GM12878 (cell line): ENCODE data around the gene AAMP. TPM values are rescaled to one million over a fixed set of nuclear protein-coding genes. Genes with fewer than 3 reads are reported as not detected.

ENCODE experiments used
- BRCA1 ChIP-seq: IDR thresholded peaks from 2 replicates; pipeline ENCODE4 v1.6.1; 2011; ENCODE audit warnings: low read depth, low read length, improper control_type of control experiment
- CHD4 ChIP-seq: fragments of 200-600 bp; sonication (generic); IDR thresholded peaks from 2 replicates; pipeline ENCODE4 v1.6.1; 2016; ENCODE audit warnings: mild to moderate bottlenecking
- CREB1 ChIP-seq: IDR thresholded peaks from 2 replicates; pipeline ENCODE4 v1.6.1; 2012; ENCODE audit warnings: low read depth, mild to moderate bottlenecking, inconsistent platforms
- FOS ChIP-seq: IDR thresholded peaks from 3 replicates; pipeline ENCODE4 v1.6.1; 2011; ENCODE audit warnings: borderline replicate concordance; ENCODE audit not compliant: insufficient read length; ENCODE audit errors: extremely low read depth
- HDAC6 ChIP-seq: fragments of 200-600 bp; sonication (generic); IDR thresholded peaks from one replicate; pipeline ENCODE4 v1.8.0; 2017; ENCODE audit warnings: antibody characterized with exemption; ENCODE audit not compliant: unreplicated experiment
- MEF2A ChIP-seq: IDR thresholded peaks from 2 replicates; pipeline ENCODE4 v1.6.1; 2011; ENCODE audit warnings: low read depth, mild to moderate bottlenecking, low read length, moderate library complexity; ENCODE audit not compliant: insufficient read depth
- MTA2 ChIP-seq: fragments of 450-650 bp; IDR thresholded peaks from 2 replicates; pipeline ENCODE4 v1.6.1; 2016; ENCODE audit warnings: low read depth, mild to moderate bottlenecking, moderate library complexity
- NR2C2 ChIP-seq: IDR thresholded peaks from 2 replicates; pipeline ENCODE4 v1.6.1; 2011; ENCODE audit warnings: borderline replicate concordance, low read depth; ENCODE audit not compliant: control insufficient read depth, insufficient read length
- PAX5 ChIP-seq: IDR thresholded peaks from 2 replicates; pipeline ENCODE4 v1.6.1; 2011; ENCODE audit warnings: low read depth, low read length, borderline replicate concordance
- PML ChIP-seq: IDR thresholded peaks from 2 replicates; pipeline ENCODE4 v1.6.1; 2012; ENCODE audit warnings: low read length, inconsistent platforms
- RB1 ChIP-seq: fragments of 450-650 bp; formaldehyde crosslinking; IDR thresholded peaks from 2 replicates; pipeline ENCODE4 v1.6.1; 2017; ENCODE audit warnings: mild to moderate bottlenecking, borderline replicate concordance
- RFX5 ChIP-seq: IDR thresholded peaks from 2 replicates; pipeline ENCODE4 v1.6.1; 2011; ENCODE audit warnings: low read depth, low read length, improper control_type of control experiment
- SIN3A ChIP-seq: IDR thresholded peaks from 2 replicates; pipeline ENCODE4 v1.6.1; 2012; ENCODE audit warnings: low read depth, low read length, improper control_type of control experiment
- STAT1 ChIP-seq: fragments of 450-650 bp; conservative IDR thresholded peaks from 2 replicates; pipeline ENCODE4 v1.6.1; 2014; ENCODE audit warnings: antibody characterized with exemption, mild to moderate bottlenecking
- ZNF207 ChIP-seq: fragments of 450-650 bp; IDR thresholded peaks from 2 replicates; pipeline ENCODE4 v1.6.1; 2014; ENCODE audit warnings: antibody characterized with exemption, mild to moderate bottlenecking, borderline replicate concordance
- polyA plus RNA-seq, 11 experiments: library from polyadenylated mRNA; depleted of rRNA in 4 of 11; unstranded in 6 of 11; stranded (reverse) in 5 of 11; fragments of >200 nt; fragmentation: Nextera tagmentation in 4 of 11; fragmentation: Illumina TruSeq in 1 of 11; extraction: Ambion mirVana in 4 of 11; extraction: Trizol in 1 of 11; gene quantifications; 1 replicate in 1 of 11; 2 replicates in 10 of 11; pipeline versions ENCODE4 v1.2.1 to v1.2.3, GENCODE V29; 2011 to 2016; ENCODE audit warnings: inconsistent platforms in 2 of 11, missing spikeins in 2 of 11, low read depth in 1 of 11
- total RNA-seq, 4 experiments: library from RNA; depleted of rRNA in 3 of 4; stranded (reverse); fragments of >200 nt in 3 of 4; fragmentation: Illumina TruSeq in 1 of 4; extraction: Trizol in 1 of 4; gene quantifications; 2 replicates each; pipeline versions ENCODE4 v1.2.1 to v1.2.3, GENCODE V29; 2013 to 2021
- TF ChIP-seq, protein P1 (sequence below): fragments of 150-350 bp; IDR thresholded peaks from 2 replicates; pipeline ENCODE4 v1.6.1; 2016; ENCODE audit warnings: low read depth, low read length
- TF ChIP-seq, protein P2 (sequence below): IDR thresholded peaks from 2 replicates; pipeline ENCODE4 v1.6.1; 2011; ENCODE audit warnings: borderline replicate concordance, low read depth, mild to moderate bottlenecking, moderate library complexity, mixed read lengths, low read length; ENCODE audit not compliant: insufficient read depth; ENCODE audit errors: extremely low read length
- TF ChIP-seq, protein P3 (sequence below), 3 experiments: IDR thresholded peaks in 2 of 3; conservative IDR thresholded peaks in 1 of 3; 2 replicates each; pipeline ENCODE4 v1.5.1; 2011; ENCODE audit warnings: low read depth in 3 of 3, low read length in 3 of 3, mild to moderate bottlenecking in 3 of 3, control low read depth in 2 of 3, moderate library complexity in 2 of 3, inconsistent platforms in 1 of 3, mixed read lengths in 1 of 3; ENCODE audit not compliant: control insufficient read depth in 2 of 3, insufficient read depth in 1 of 3; ENCODE audit errors: extremely low read depth in 1 of 3
- TF ChIP-seq, protein P4 (sequence below): IDR thresholded peaks from 2 replicates; pipeline ENCODE4 v1.6.1; 2012; ENCODE audit warnings: low read depth, low read length, improper control_type of control experiment
- TF ChIP-seq, protein P5 (sequence below): IDR thresholded peaks from 2 replicates; pipeline ENCODE4 v1.6.1; 2011; ENCODE audit warnings: low read depth, low read length, improper control_type of control experiment, borderline replicate concordance

Gene AAMP
- total and polyA plus RNA-seq, 10 of the 15 experiments (the other 5 are each of a cell fraction or from before 2014, with no cell fraction given), result 4.4 to 140 (median 81.9) TPM

DNA sequence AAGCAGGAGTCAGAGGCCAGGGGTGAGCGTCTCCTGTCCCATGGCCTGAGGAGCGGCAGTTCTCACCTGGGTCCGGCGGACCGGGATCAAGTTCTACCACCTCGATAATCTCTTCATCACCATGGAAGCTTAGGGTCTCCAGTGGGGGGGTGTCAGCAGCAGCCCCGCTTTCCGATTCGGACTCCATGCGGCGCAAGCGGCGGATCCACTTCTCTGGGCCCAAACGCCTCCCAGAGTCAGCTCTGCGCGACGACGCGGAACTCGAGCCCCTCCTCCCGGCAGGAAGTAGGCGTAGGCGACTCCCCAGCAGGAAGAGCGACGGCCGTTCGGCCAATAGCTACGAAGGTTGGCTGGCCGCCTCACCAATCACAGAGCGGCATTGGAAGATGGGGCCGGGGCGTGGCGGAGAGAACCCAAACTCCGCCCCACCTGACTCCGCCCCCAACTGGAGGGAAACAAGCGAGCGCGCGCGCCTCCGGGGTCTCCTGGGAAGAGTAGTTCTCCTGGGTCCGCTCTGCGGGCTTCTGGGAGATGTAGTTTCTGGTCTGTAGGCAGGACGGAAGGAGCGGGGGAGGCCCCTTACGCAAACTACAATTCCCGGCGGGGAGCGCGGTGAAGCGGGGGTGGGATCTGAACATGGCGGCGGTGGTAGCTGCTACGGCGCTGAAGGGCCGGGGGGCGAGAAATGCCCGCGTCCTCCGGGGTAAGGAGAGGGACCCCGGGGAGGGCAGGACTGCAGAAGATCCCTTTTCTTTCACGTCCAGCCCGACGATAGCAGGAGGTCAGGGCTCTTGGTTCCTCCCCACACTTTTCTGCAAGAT, at the start of gene AAMP, which contains the start of gene PNKD (continued):
- TF ChIP-seq, protein P1, sequence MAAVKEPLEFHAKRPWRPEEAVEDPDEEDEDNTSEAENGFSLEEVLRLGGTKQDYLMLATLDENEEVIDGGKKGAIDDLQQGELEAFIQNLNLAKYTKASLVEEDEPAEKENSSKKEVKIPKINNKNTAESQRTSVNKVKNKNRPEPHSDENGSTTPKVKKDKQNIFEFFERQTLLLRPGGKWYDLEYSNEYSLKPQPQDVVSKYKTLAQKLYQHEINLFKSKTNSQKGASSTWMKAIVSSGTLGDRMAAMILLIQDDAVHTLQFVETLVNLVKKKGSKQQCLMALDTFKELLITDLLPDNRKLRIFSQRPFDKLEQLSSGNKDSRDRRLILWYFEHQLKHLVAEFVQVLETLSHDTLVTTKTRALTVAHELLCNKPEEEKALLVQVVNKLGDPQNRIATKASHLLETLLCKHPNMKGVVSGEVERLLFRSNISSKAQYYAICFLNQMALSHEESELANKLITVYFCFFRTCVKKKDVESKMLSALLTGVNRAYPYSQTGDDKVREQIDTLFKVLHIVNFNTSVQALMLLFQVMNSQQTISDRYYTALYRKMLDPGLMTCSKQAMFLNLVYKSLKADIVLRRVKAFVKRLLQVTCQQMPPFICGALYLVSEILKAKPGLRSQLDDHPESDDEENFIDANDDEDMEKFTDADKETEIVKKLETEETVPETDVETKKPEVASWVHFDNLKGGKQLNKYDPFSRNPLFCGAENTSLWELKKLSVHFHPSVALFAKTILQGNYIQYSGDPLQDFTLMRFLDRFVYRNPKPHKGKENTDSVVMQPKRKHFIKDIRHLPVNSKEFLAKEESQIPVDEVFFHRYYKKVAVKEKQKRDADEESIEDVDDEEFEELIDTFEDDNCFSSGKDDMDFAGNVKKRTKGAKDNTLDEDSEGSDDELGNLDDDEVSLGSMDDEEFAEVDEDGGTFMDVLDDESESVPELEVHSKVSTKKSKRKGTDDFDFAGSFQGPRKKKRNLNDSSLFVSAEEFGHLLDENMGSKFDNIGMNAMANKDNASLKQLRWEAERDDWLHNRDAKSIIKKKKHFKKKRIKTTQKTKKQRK, result peak; percentile 19; the same call in 1 of the 2 replicates
- TF ChIP-seq PAX5, result peak; percentile 89
- TF ChIP-seq PML, result peak; percentile 57; the same call in 1 of the 2 replicates
- no peak for TF ChIP-seq HDAC6
- TF ChIP-seq RFX5, result peak; percentile 60
- peak; percentile 87 for TF ChIP-seq FOS
- TF ChIP-seq, protein P2, sequence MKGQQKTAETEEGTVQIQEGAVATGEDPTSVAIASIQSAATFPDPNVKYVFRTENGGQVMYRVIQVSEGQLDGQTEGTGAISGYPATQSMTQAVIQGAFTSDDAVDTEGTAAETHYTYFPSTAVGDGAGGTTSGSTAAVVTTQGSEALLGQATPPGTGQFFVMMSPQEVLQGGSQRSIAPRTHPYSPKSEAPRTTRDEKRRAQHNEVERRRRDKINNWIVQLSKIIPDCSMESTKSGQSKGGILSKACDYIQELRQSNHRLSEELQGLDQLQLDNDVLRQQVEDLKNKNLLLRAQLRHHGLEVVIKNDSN, result peak; percentile 15
- TF ChIP-seq, protein P3, sequence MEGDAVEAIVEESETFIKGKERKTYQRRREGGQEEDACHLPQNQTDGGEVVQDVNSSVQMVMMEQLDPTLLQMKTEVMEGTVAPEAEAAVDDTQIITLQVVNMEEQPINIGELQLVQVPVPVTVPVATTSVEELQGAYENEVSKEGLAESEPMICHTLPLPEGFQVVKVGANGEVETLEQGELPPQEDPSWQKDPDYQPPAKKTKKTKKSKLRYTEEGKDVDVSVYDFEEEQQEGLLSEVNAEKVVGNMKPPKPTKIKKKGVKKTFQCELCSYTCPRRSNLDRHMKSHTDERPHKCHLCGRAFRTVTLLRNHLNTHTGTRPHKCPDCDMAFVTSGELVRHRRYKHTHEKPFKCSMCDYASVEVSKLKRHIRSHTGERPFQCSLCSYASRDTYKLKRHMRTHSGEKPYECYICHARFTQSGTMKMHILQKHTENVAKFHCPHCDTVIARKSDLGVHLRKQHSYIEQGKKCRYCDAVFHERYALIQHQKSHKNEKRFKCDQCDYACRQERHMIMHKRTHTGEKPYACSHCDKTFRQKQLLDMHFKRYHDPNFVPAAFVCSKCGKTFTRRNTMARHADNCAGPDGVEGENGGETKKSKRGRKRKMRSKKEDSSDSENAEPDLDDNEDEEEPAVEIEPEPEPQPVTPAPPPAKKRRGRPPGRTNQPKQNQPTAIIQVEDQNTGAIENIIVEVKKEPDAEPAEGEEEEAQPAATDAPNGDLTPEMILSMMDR (IDR thresholded peaks at IDR 0.05 in 2 of 3, conservative IDR thresholded peaks at IDR 0.05 in 1 of 3; ENCODE audit: control insufficient read depth in 2 of 3, extremely low read depth in 1 of 3, insufficient read depth in 1 of 3, low read depth in 3 of 3, low read length in 3 of 3), result peak in 2 of 3 experiments; percentile 10 to 33; a peak in 2 of 6 replicates
- no peak; the same call in 1 of the 2 replicates for TF ChIP-seq ZNF207
- peak; percentile 45; the same call in 1 of the 2 replicates for TF ChIP-seq MTA2
- TF ChIP-seq CHD4, result no peak
- no peak for TF ChIP-seq BRCA1
- 0 out of 2 replicates have a peak, but pooled peaks have one; percentile 53 for TF ChIP-seq STAT1
- 0 out of 2 replicates have a peak, but pooled peaks have one; percentile 41 for TF ChIP-seq RB1
- TF ChIP-seq MEF2A, result 0 out of 2 replicates have a peak, but pooled peaks have one; percentile 66
- peak; percentile 75; the same call in 1 of the 2 replicates for TF ChIP-seq SIN3A
- TF ChIP-seq, protein P4, sequence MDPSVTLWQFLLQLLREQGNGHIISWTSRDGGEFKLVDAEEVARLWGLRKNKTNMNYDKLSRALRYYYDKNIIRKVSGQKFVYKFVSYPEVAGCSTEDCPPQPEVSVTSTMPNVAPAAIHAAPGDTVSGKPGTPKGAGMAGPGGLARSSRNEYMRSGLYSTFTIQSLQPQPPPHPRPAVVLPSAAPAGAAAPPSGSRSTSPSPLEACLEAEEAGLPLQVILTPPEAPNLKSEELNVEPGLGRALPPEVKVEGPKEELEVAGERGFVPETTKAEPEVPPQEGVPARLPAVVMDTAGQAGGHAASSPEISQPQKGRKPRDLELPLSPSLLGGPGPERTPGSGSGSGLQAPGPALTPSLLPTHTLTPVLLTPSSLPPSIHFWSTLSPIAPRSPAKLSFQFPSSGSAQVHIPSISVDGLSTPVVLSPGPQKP, result peak; percentile 52; the same call in 1 of the 2 replicates
- TF ChIP-seq CREB1, result peak; percentile 86
- TF ChIP-seq NR2C2, result no peak
- TF ChIP-seq, protein P5, sequence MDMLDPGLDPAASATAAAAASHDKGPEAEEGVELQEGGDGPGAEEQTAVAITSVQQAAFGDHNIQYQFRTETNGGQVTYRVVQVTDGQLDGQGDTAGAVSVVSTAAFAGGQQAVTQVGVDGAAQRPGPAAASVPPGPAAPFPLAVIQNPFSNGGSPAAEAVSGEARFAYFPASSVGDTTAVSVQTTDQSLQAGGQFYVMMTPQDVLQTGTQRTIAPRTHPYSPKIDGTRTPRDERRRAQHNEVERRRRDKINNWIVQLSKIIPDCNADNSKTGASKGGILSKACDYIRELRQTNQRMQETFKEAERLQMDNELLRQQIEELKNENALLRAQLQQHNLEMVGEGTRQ, result peak; percentile 15; the same call in 1 of the 2 replicates
